Spleen (tissue), 7 donors: ENCODE data around the gene JAZF1.

Experiments
- POLR2A ChIP-seq, 3 donors: fragments of 450-650 bp; IDR thresholded peaks; one replicate each; pipeline ENCODE4 v1.5.1; 2017; ENCODE audit warnings: antibody characterized with exemption in 3 of 3, mild to moderate bottlenecking in 1 of 3
- TF ChIP-seq, protein P1 (sequence below), 11 experiments: fragments of 200-600 bp in 7 of 11; fragments of 450-650 bp in 4 of 11; sonication (generic) in 4 of 11; IDR thresholded peaks in 8 of 11; conservative IDR thresholded peaks in 3 of 11; 1 replicate in 7 of 11; 2 replicates in 4 of 11; pipeline versions ENCODE4 v1.4.0 to v1.8.0; 2016 to 2021; ENCODE audit warnings: antibody characterized with exemption in 11 of 11, inconsistent platforms in 4 of 11, mild to moderate bottlenecking in 1 of 11
- donor health status: DM: no; HTN: no; CAD: no; lungs with moderate emphysema.
- donor health status: DM: no; HTN: no; CAD: no.
- donor health status: DM: no; HTN: no; CAD: no.

DNA sequence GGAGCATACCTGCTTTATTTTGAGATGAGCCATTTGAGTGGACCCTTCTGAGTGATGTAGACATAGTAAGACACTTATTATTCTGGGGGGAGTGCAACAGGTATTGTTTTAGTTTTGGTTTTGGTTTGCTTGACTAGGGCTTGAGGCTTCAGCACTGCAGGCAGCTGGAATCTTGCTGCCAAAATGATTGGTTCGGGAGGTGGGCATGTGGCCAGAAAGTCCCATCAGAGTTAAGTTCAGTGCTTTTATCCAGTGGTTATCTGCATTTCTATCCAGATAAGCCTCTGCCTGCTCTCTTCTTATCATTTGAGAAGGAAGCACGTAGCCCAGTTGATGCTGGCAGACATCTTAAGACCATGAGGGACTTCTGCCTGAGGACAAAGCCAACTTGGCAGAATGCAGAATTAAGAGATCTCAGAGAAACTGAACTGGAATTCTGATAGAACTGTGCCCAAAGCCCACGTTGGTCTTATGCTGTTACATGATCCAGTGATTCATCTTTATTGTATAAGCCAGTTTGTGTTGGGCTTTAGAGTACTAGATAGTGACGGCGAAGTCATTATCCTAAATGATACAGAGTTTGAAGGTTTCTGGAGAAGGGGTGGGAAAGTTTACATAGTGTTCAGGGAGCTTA, 9.6 kb upstream of the JAZF1 start:
- no peak for TF ChIP-seq POLR2A (IDR thresholded peaks at IDR 0.05)
- TF ChIP-seq, protein P1, sequence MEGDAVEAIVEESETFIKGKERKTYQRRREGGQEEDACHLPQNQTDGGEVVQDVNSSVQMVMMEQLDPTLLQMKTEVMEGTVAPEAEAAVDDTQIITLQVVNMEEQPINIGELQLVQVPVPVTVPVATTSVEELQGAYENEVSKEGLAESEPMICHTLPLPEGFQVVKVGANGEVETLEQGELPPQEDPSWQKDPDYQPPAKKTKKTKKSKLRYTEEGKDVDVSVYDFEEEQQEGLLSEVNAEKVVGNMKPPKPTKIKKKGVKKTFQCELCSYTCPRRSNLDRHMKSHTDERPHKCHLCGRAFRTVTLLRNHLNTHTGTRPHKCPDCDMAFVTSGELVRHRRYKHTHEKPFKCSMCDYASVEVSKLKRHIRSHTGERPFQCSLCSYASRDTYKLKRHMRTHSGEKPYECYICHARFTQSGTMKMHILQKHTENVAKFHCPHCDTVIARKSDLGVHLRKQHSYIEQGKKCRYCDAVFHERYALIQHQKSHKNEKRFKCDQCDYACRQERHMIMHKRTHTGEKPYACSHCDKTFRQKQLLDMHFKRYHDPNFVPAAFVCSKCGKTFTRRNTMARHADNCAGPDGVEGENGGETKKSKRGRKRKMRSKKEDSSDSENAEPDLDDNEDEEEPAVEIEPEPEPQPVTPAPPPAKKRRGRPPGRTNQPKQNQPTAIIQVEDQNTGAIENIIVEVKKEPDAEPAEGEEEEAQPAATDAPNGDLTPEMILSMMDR (IDR thresholded peaks at IDR 0.05 in 8 of 11, conservative IDR thresholded peaks at IDR 0.05 in 3 of 11), result no peak
